Stomach (tissue), 9 donors: ENCODE data around the gene IDH3A. TPM values are rescaled to one million over a fixed set of nuclear protein-coding genes. Genes with fewer than 3 reads are reported as not detected.

Experiments used
- DNase-seq, 2 donors: peaks; one replicate each; pipeline versions ENCODE4 v3.0.0 to v3.0.0-alpha.2; 2013 to 2019
- H3K27ac ChIP-seq, 5 donors: fragments of 200-600 bp in 4 of 5; sonication (generic) in 4 of 5; one replicate each; pipeline ENCODE4 v1.5.1; 2013 to 2019; ENCODE audit warnings: mild to moderate bottlenecking in 1 of 5, moderate library complexity in 1 of 5
- H3K27me3 ChIP-seq, 3 donors: fragments of 200-600 bp; sonication (generic); one replicate each; pipeline ENCODE4 v1.5.1; 2017 to 2019; ENCODE audit warnings: mixed run types in 1 of 3
- H3K36me3 ChIP-seq, 4 donors: fragments of 200-600 bp; sonication (generic); 1 replicate in 3 of 4; 2 replicates in 1 of 4; pipeline ENCODE4 v1.5.1; 2016 to 2019
- H3K4me1 ChIP-seq, 4 donors: fragments of 200-600 bp; sonication (generic); one replicate each; pipeline ENCODE4 v1.5.1; 2016 to 2019
- H3K4me3 ChIP-seq, 4 donors: fragments of 200-600 bp; sonication (generic) in 3 of 4; one replicate each; pipeline ENCODE4 v1.5.1; 2016 to 2019; ENCODE audit warnings: mild to moderate bottlenecking in 1 of 4
- H3K9me3 ChIP-seq, 4 donors: fragments of 200-600 bp; sonication (generic); one replicate each; pipeline ENCODE4 v1.5.1; 2016 to 2019
- EP300 ChIP-seq: sonication (generic); formaldehyde crosslinking; IDR thresholded peaks from one replicate; pipeline ENCODE4 v1.6.1; 2017; ENCODE audit warnings: antibody characterized with exemption
- POLR2A ChIP-seq, 4 donors: fragments of 450-650 bp; IDR thresholded peaks; one replicate each; pipeline ENCODE4 v1.6.1; 2016; ENCODE audit warnings: antibody characterized with exemption in 4 of 4, control low read depth in 2 of 4, mild to moderate bottlenecking in 1 of 4, moderate library complexity in 1 of 4
- POLR2AphosphoS5 ChIP-seq, 3 donors: sonication (generic); formaldehyde crosslinking; IDR thresholded peaks; one replicate each; pipeline ENCODE4 v1.6.1; 2016; ENCODE audit warnings: antibody characterized with exemption in 3 of 3
- WGBS, 5 donors: extraction: QIAGEN DNeasy Blood & Tissue Kit in 3 of 5; methylation state at CpG; one replicate each; pipeline versions ENCODE4 v1.1.5 to v1.1.7; 2013 to 2018; 5-methylcytosine and 5-hydroxymethylcytosine counted together
- intact Hi-C: fragments of 100-400 bp; cut with DNase I; formaldehyde crosslinking; loops from one replicate; pipeline ENCODE4 v1.15.1; 2023; ENCODE audit warnings: low total_unique reads
- polyA plus RNA-seq, 3 donors: library from polyadenylated mRNA; stranded (reverse); fragments of 200-250 nt; gene quantifications; one replicate each; pipeline ENCODE4 v1.2.3, GENCODE V29; 2013
- total RNA-seq, 5 donors: library from RNA; depleted of rRNA; stranded (reverse); fragments of >200 nt; gene quantifications; one replicate each; pipeline versions ENCODE4 v1.1.0 to v1.2.3, GENCODE V29; 2014 to 2016
- TF ChIP-seq, protein P1 (sequence below), 7 experiments: fragments of 450-650 bp in 4 of 7; fragments of 200-600 bp in 3 of 7; sonication (generic) in 3 of 7; IDR thresholded peaks; one replicate each; pipeline ENCODE4 v1.5.1; 2016 to 2019; ENCODE audit warnings: antibody characterized with exemption in 7 of 7, control low read depth in 2 of 7, mild to moderate bottlenecking in 1 of 7
- donor health status: healthy with polysubstance abuse.
- donor health status: Bipolar disorder and iron deficiency.
- donor health status: healthy.

Gene IDH3A
- total and polyA plus RNA-seq, 8 donors: 25.5 to 731 (median 49.1) TPM

GRCh38 chr15:78207110-78207458, 57.9 kb downstream of the IDH3A start:
- intact Hi-C loops: no loop called here
- no peaks in the 10 kb centered on the region for H3K27me3 ChIP-seq
- no peak overlapping the region for H3K4me3 ChIP-seq
- 70 to 86% (median 74%) methylated on average over 5 of the region's 5 CpGs for WGBS, 5 donors
- DNase-seq: peak in 1 of 2 donors; percentile 17
- H3K9me3 ChIP-seq: no peaks in the 10 kb centered on the region
- H3K4me1 ChIP-seq: peaks cover 0 to 36% (median 21%) of the 10 kb centered on the region in 4 donors
- no peak overlapping the region for H3K27ac ChIP-seq
- no peaks in the 10 kb centered on the region for H3K36me3 ChIP-seq
- TF ChIP-seq EP300: no peak
- no peak for TF ChIP-seq POLR2A (IDR thresholded peaks at IDR 0.05)
- TF ChIP-seq POLR2AphosphoS5 (IDR thresholded peaks at IDR 0.05): no peak
- TF ChIP-seq, protein P1, sequence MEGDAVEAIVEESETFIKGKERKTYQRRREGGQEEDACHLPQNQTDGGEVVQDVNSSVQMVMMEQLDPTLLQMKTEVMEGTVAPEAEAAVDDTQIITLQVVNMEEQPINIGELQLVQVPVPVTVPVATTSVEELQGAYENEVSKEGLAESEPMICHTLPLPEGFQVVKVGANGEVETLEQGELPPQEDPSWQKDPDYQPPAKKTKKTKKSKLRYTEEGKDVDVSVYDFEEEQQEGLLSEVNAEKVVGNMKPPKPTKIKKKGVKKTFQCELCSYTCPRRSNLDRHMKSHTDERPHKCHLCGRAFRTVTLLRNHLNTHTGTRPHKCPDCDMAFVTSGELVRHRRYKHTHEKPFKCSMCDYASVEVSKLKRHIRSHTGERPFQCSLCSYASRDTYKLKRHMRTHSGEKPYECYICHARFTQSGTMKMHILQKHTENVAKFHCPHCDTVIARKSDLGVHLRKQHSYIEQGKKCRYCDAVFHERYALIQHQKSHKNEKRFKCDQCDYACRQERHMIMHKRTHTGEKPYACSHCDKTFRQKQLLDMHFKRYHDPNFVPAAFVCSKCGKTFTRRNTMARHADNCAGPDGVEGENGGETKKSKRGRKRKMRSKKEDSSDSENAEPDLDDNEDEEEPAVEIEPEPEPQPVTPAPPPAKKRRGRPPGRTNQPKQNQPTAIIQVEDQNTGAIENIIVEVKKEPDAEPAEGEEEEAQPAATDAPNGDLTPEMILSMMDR (IDR thresholded peaks at IDR 0.05): no peak

- intact Hi-C loops: no loop called here
- H3K4me3 ChIP-seq: no peak overlapping the region
- TF ChIP-seq POLR2AphosphoS5 (IDR thresholded peaks at IDR 0.05): no peak
- no peak for TF ChIP-seq POLR2A (IDR thresholded peaks at IDR 0.05)
- TF ChIP-seq, protein P1 (IDR thresholded peaks at IDR 0.05): no peak
- TF ChIP-seq EP300: no peak
Observed at GRCh38 chr15:78207641-78208340, 58.6 kb downstream of the IDH3A start.

DNA sequence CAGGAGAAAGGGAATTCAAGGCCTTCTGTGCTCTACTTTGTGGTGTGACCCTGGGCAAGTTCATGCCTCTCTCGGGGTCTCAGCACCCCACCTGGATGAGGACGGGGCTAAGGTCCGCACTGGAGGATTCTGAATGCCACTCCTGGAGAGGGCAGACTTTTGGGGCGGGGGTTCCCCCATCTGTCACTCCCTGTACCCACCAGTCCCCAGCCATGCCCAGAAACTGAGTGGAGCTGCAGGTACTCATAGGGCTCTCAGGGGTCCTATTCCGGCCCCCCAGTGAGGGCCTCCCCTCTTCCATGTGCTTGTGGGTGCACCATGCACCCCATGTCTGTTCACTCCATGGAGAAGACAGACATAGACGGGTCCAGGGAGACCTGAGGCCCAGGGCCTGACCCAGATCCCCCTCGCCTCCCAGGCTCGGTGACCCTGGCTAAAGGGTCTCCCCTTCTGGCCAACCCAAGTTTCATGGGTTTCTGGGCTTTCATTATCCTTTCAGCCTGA, 59.2 kb downstream of the IDH3A start:
- TF ChIP-seq EP300 (no peak), POLR2A (IDR thresholded peaks at IDR 0.05) (no peak), POLR2AphosphoS5 (IDR thresholded peaks at IDR 0.05) (no peak)
- TF ChIP-seq, protein P1 (IDR thresholded peaks at IDR 0.05): no peak
- intact Hi-C loops: no loop called here

More at GRCh38 chr15:78207641-78208340, 58.6 kb downstream of the IDH3A start:
- peak in 1 of 2 donors; percentile 15 for DNase-seq
- peaks cover 0 to 43% (median 25%) of the 10 kb centered on the region in 4 donors for H3K4me1 ChIP-seq
- H3K27me3 ChIP-seq: no peaks in the 10 kb centered on the region
- WGBS, 5 donors: 86 to 92% (median 89%) methylated on average over 8 of the region's 8 CpGs
- H3K27ac ChIP-seq: no peak overlapping the region
- H3K36me3 ChIP-seq: no peaks in the 10 kb centered on the region
- no peaks in the 10 kb centered on the region for H3K9me3 ChIP-seq

GRCh38 chr15:78208887-78209645, 59.9 kb downstream of the IDH3A start:
- Histone ChIP-seq H3K9me3 (no peaks in the 10 kb centered on the region), H3K27me3 (peaks cover 0 to 8% (median 0%) of the 10 kb centered on the region in 3 donors), H3K4me3 (no peak overlapping the region), H3K36me3 (no peaks in the 10 kb centered on the region), H3K27ac (peak overlapping the region in 1 of 5 donors; percentile 64), H3K4me1 (peaks cover 3 to 48% (median 29%) of the 10 kb centered on the region in 4 donors)
- 76 to 85% (median 80%) methylated on average over 18 to 20 of the region's 20 CpGs for WGBS, 5 donors
- peak; percentile 37 to 54 for DNase-seq
- TF ChIP-seq POLR2A (IDR thresholded peaks at IDR 0.05): no peak
- TF ChIP-seq, protein P1 (IDR thresholded peaks at IDR 0.05): no peak
- TF ChIP-seq EP300: no peak
- TF ChIP-seq POLR2AphosphoS5 (IDR thresholded peaks at IDR 0.05): no peak
- intact Hi-C loops: no loop called here

More for the DNA sequence above, 59.2 kb downstream of the IDH3A start:
- no peak overlapping the region for H3K27ac ChIP-seq
- no peaks in the 10 kb centered on the region for H3K9me3 ChIP-seq
- DNase-seq: peak in 1 of 2 donors; percentile 22
- H3K4me1 ChIP-seq: peaks cover 3 to 48% (median 28%) of the 10 kb centered on the region in 4 donors
- WGBS, 5 donors: 90 to 96% (median 93%) methylated on average over 5 to 8 of the region's 8 CpGs
- H3K36me3 ChIP-seq: no peaks in the 10 kb centered on the region
- peaks cover 0 to 4% (median 0%) of the 10 kb centered on the region in 3 donors for H3K27me3 ChIP-seq
- H3K4me3 ChIP-seq: no peak overlapping the region
